NCI-H146 treated with DMSO at 0.1 percent for 48 hours (cell line): Measurements from ENCODE around the gene XRCC2.
"Not testable (repeated sequence)": the region's sequence is repeated elsewhere in the genome, so short reads cannot be mapped to it uniquely, and the experiment has no call there.

Experiments used
- DNase-seq: peaks from one replicate; lab custom pipeline; 2025; ENCODE audit not compliant: unreplicated experiment; lab: John Stamatoyannopoulos, UW

The XRCC2 gene

DNA sequence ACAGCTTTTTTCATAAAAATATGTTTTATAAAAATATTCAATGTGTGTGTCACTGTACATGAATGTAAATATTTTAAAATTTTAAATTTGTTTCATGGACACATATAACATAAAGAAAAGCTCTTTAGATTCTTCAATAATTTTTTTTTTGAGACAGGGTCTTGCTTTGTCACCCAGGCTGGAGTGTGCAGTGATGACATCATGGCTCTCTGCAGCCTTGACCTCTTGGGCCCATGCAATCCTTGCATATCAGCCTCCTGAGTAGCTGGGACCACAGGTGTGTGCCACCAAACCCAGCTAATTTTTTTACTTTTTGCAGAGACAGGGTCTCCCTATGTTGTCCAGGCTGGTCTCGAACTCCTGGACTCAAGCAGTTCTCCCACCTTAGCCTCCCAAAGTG lies 9.9 kb downstream of the XRCC2 start:
- no peak for DNase-seq

DNA sequence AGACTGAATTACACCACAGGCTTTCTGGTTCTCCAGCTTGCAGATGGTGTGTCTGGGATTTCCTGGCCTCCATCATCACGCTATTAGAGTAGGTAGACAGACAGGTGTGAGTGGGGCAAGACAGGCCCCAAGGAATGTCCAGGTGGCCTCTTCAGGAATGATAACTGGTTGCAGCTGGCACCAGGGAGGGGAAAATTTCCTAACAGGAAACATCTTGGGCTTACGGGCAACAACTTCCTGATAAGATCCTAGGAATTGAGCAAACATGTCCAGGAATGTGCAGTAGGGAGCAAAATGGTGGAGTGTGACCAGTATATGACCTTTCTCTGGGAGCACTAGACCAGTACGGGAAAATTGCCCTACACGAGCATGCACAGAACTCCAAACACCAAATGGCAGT lies 11.3 kb downstream of the XRCC2 start:
- no peak for DNase-seq

DNA sequence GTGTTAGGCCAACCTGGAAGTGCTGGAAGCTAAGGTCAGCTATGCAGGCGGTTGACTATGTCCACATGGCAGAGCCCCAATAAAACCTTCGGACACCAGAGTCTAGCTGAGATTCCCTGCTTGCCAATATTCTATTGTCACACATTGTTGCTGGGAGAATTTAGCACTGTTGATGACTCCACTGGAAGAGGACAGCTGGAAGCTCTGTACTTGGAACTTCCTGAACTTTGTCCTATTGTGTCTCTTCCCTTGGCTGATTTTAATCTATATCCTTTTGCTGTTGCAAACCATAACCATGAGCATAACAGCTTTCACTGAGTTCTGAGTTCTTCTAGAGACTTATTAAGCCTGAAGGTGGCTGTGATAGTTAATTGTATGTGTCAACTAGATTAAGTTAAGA lies 12.0 kb downstream of the XRCC2 start:
- no peak for DNase-seq

DNA sequence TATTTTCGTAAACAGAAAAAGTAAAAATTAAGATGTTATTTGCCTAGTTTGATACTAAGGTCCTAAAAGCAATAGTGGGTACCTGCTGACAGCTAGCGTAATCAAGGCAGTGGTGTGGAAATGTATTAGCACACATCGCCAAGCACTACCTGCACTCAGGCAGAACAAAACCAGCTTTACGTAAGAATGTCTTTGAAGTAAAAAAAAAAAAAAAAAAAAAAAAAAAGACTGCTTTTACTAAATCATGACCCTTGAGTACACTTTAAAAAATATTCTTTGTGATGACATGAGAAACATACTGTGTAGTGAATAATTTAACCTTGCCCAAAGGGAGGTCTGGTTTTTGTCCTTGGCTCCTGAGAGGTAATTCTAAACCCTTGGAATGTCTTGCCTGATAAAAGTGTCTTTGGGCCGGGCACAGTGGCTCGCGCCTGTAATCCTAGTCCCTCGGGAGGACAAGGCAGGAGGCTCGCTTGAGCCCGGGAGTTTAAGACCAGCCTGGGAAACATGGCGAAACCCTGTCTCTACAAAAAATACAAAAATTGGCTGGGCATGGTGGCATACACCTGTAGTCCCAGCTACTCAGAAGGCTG lies 12.7 kb downstream of the XRCC2 start:
- no peak for DNase-seq

DNA sequence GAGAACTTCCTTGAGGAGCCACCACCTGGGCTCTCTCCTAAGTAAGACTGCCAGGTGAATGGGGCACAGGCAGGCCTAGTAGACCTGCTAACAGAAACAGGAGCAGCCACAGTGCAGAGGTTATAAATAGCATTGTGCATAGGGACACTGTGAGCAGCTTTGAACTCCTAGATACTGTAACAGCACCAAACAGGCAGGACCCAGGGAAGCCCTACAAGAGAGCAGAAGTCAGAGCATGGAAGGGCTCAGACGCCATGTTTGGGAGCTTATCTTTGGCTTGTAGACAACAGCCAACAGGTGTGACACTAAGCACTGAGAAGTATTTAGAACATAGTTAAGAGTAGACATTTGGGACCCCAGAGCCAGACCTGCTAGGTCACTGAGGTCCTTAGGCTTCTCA lies 14.5 kb downstream of the XRCC2 start:
- DNase-seq, result no peak

DNA sequence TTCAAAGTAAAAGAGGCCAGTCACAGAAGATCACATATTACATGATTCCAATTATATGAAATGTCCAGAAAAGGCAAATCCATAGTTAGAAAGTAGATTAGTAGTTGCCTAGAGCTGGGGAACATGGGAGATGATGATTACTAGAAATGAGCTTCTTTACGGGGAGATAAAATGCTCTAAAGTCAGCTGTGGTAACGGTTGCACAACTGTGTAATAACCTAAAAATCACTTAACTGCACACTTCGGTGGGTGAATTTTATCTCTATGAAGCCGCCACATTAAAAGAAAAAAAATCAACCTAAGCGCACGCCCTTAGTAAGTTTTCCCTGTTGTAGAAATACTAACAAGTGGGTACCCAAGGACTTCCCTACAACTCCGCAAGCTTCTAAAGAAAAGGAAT lies 15.9 kb downstream of the XRCC2 start:
- no peak for DNase-seq

DNA sequence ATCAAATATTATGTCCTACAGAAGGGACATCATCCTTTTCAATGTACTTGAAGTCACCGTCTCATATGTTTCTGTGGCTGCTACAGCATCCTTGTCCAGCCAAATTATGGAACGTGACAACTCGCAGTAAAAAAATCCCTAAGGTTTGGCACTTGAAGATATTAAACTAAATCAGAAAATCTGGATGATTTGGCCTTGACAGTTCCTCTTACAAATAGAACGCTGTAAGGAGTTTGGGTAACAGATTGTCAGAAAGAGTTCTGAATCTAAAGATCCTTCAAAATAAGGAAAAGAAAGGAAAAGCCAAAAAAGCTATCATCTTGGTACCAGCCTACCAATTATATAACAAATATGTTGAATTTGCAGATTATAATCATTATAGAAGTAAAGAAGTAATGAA lies 21.0 kb downstream of the XRCC2 start:
- no peak for DNase-seq

DNA sequence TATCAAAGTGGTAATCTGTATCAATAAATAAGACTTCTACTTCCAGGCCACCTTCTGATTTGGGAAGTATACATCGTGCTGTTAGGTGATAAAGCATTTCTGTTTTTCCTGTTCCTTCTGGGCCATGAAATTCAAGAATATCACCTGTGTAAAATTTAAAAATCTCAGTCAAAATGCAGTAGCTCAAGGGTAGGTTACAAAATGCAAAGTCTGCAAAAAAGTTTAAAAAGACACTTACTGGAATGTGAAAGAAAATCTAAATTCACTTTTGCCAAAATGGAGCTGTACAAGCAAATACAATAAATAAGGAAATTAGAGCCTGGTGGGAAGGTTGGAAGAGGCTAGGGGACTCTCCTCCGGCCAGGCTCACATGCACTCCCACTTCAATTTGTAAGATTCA lies 26.7 kb downstream of the XRCC2 start:
- DNase-seq, result no peak

DNA sequence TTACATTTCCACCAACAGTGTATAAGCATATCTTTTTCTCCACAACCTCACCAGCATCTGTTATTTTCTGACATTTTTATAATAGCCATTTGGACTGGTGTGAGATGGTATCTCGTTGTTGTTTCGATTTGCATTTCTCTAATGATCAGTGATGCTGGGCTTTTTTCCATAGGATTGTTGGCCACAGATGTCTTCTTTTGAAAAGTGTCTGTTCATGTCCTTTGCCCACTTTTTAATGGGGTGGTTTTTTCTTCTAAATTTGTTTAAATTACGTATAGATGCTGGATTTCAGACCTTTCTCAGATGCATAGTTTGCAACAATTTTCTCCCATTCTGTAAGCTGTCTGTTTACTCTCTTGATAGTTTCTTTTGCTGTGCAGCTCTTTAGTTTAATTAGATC lies 28.9 kb downstream of the XRCC2 start:
- DNase-seq, result no peak

DNA sequence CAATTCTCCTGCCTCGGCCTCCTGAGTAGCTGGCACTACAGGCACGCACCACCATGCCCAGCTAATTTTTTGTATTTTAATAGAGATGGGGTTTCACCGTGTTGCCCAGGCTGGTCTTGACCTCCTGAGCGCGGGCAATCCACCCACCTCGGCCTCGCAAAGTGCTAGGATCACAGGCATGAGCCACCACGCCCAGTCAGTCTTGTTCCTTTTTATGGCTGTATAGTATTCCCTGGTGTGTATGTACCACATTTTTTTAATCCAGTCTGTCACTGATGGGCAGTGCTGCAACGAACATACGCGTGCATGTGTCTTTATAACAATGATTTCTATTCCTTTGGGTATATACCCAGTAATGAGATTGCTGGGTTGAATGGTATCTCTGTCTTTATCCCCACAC lies 29.4 kb downstream of the XRCC2 start:
- not testable (repeated sequence) for DNase-seq

DNA sequence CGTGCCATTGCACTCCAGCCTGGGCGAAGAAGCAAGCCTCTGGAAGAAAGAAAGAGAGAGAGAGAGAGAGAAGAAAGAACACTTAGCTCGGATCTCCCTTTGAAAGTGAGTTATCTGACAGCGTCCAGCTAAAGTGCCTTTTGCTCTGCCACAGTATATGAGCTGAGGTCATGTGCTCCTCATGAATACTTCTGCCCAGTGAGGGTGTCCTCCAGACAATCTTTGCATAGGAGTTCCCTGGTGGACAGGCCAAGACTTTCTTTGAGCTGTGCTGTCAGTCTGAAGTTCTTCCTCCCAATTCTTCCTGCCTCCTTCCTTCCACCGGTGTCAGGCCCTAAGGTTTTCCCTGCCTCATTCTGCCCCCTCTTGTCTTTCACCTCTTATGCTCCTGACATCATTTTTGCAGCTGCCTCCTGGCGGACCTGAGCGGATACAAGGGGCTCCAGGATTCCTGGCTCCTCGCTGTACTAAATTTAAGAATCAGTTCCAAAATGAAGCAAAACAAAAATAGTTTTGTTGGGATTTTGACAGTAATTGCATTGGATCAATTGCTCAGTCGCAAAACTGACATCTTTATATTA lies 31.9 kb downstream of the XRCC2 start:
- DNase-seq, result no peak

DNA sequence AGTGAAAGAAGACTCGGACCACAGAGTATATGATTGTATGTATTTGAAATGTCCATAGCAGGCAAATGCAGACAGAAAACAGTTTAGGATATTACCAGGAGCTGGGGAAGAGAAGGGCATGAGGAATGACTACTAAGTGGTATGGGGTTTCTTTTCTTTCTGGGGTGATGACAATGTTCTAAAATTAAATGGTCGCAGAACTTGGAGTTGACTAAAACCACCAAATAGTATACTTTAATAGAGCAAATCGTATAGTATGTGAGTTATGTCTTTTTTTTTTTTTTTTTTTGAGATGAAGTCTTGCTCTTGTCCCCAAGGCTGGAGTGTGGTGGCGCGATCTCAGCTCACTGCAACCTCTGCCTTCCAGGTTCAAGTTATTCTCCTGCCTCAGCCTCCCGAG lies 34.6 kb downstream of the XRCC2 start:
- DNase-seq, result no peak

DNA sequence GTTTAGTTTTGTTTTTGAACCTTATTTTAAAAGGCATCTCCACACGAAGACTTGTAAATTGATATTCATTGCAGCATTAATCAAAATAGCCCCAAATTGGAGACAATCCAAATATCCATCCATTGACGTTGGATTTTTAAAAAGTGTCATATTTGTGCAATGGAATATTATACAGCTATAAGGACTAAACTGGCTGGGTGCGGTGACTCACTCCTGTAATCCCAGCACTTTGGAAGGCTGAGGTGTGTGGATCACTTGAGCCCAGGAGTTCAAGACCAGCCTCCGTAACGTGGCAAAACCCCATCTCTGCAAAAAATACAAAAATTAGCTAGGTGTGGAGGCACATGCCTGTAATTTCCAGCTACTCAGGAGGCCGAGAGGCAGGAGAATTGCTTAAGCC lies 35.1 kb downstream of the XRCC2 start:
- no peak for DNase-seq

DNA sequence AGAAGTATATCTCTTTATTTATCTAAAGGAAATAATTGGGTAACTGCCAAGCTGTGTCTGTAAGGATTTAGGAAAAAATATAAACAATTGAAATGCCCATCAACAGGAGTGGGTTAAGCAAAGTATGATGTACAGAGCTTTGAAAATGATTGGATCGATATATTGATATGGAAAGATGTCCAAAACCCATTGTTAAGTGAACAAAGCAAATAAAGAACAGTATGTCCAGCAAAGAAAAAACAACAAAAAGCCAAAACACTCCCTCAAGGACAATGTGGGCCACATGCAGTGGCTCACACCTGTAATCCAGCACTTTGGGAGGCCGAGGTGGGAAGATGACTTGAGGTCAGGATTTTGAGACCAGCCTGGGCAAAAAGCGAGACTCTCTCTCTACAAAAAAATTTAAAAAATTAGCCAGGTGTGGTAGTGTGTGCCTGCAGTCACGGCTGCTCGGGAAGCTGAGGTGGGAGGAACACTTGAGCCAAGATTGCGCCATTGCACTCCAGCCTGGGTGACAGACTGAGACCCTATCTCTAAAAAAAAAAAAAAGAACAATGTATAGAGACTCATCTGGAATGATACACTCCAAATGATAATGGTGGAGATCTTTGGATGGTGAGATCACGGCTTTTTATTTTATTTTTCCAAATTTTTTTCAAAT lies 37.9 kb downstream of the XRCC2 start:
- peak; percentile 65 for DNase-seq

DNA sequence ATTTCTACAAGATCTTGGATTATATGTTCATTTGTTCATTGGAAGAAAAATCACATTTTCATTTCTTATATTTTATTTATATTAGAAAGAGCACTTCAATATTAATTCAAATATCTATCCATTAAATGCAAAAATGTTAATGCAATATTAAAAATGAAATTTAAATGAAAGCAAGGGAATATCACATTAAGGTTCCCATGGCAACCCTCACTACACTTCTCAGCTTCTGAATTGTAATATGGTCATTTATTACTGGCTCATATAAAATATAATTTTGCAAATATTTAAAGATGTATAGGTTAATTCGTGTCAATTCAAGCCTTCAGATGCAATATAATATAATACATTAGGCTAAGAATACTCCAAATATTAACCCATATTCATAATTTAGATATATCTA lies 38.8 kb downstream of the XRCC2 start:
- DNase-seq, result no peak

DNA sequence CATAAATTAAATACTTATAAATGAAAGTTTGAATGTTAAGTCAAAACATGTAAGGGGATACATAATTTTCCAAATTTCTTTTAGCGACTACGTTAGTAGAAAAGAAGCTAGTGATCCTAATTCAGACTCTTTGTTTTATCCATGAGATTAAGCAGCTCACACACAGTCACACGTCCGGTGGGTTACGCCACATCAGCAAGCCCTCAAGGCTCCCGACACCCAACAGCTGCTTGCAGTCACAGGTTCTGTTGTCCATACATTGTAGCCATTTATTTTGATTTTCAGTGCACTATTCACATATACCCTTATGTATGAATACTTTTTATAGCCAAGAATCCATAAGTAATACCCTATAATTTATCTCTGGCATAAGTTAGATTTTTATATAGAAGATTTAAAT lies 39.5 kb downstream of the XRCC2 start:
- DNase-seq, result no peak

DNA sequence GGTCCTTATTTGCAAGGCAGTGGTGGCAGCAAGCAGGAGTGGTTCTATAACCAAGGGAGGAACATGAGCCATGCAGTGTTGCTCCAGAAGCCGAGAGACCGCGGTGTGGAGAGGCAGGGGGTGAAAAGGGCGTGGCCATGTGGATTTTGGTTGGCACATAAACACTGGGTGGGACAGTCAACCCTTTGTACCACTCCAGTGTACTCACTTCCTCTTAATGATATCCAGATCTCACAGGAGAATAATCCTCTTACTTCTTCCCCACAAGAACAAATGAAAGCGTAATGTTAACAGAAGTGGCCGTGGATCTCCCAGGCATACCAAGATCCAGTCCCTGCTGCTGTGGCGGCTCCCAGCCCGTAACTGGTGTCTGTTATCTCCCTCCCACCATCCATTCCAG lies 42.4 kb downstream of the XRCC2 start:
- no peak for DNase-seq

DNA sequence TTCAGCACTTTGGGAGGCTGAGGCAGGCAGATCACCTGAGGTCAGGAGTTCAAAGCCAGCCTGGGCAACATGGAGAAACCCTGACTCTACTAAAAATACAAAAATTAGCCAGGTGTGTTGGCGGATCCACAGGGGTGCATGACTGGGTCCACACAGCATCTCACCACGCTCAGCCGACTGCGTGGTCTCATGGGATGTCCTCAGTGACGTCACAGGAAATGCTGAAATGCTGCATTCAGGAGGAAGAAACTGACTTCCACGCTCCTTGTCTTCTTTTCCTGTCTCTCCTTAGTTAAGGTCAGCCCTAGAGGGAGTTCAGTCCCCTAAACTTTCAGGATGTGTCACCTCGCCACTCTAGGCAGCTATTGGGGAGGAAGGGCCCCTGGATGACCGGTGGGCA lies 42.9 kb downstream of the XRCC2 start:
- no peak for DNase-seq

DNA sequence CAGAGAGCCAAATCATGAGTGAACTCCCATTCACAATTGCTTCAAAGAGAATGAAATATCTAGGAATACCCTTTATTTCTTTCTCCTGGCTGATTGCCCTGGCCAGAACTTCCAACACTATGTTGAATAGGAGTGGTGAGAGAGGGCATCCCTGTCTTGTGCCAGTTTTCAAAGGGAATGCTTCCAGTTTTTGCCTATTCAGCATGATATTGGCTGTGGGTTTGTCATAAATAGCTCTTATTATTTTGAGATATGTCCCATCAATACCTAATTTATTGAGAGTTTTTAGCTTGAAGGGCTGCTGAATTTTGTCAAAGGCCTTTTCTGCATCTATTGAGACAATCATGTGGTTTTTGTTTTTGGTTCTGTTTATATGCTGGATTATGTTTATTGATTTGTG lies 47.2 kb downstream of the XRCC2 start:
- not testable (repeated sequence) for DNase-seq

DNA sequence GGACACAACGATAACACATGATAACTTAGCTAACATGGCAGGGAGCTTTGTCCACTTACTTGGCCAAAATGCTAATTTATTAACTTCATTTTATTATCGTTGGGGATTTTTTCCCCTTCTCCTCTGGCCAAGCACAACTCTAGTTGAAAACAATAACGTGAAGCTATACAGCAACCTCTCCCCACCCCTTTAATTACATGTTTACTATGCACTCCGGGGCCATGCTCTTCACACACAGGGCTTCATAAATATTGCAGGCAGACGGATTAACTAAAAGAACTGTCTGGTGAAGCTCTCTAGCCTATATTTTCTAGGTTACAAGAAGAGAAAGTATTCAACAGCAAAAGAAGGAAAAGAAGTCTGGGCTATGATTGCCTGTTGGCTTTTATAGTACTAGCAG lies 51.7 kb downstream of the XRCC2 start:
- DNase-seq, result peak; percentile 52

DNA sequence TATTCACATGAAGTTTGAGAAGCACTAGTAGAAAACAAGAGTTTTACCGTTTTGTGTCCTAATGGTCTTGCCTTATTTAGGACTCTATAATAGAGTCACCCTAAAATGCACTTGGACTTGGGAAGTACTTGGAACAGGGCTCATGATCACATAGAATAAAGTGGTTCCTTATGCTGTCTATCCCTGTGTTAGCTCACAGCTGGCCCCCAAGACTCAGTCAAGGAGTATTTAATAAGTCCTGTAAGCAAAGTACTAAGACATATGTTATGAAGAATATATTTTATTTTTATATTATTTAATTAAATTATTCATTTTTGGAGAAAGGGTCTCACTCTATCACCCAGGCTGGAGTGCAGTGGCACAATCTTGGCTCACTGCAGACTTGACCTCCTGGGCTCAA lies 54.5 kb downstream of the XRCC2 start:
- DNase-seq, result no peak

DNA sequence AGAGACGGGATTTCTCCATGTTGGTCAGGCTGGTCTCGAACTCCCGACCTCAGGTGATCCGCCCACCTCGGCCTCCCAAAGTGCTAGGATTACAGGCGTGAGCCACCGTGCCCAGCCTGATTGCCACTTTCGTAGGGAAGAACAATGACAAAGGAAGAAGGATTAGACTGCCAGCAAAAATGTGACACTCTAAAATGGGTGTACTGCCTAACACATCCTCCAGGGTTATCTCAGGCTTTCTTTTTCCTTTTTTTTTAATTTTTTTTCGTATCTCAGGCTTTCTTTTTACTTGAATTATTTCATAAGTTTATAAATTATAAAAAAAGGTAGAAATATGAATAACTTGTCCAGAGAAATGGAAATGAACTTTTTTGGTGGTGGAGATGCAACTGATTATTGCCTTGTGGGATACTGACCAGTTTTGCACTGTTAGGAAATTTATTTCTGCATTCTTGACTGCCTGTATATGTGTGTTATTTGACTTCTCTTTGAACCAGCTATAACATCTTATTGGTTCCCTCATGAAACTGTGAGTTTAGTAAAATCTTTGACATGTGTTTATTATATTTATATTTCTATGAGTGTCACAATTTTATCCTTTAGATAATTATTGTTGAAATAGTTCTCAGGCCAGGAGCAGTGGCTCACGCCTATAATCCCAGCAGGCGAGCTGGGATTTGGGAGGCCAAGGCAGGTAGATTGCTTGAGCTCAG lies 56.8 kb downstream of the XRCC2 start:
- no peak for DNase-seq
